SK-N-SH (cell line): ENCODE results near the gene ATP2A2. TPM values are rescaled to one million over a fixed set of nuclear protein-coding genes. Genes with fewer than 3 reads are reported as not detected.

ENCODE experiments used
- CTCF ChIA-PET: fragments of 300-600, 350-600 bp; formaldehyde crosslinking; extraction: SDS; loops from one replicate; lab custom pipeline; 2021; lab: Yijun Ruan, JAX
- POLR2A ChIA-PET: fragments of 350-600 bp; sonication (Branson Sonifier 250); formaldehyde crosslinking; extraction: SDS; loops from one replicate; lab custom pipeline; 2020; ENCODE audit warnings: antibody characterized with exemption, inconsistent platforms; lab: Yijun Ruan, JAX
- DNase-seq: peaks from one replicate; pipeline ENCODE4 v3.0.0; 2012
- H2AFZ ChIP-seq: fragments of 200-600 bp; sonication (generic); 2 replicates; pipeline ENCODE4 v1.8.1; 2016; ENCODE audit warnings: antibody characterized with exemption, mild to moderate bottlenecking, low read depth
- H3F3A ChIP-seq: fragments of 200-600 bp; sonication (generic); replicated peaks from 2 replicates; pipeline ENCODE3; 2016; ENCODE audit warnings: antibody characterized with exemption, mild to moderate bottlenecking; ENCODE audit not compliant: insufficient read depth
- H3K27ac ChIP-seq, 2 experiments: fragments of 200-500 bp in 1 of 2; fragments of 200-600 bp in 1 of 2; sonication (Bioruptor generic) in 1 of 2; sonication (generic), shearing (Covaris generic) in 1 of 2; 2 replicates each; pipeline versions ENCODE4 v1.5.1 to v1.6.1; 2014 to 2016; ENCODE audit warnings: low read depth in 2 of 2, inconsistent platforms in 1 of 2, low read length in 1 of 2, mild to moderate bottlenecking in 1 of 2, mixed read lengths in 1 of 2
- H3K27me3 ChIP-seq: fragments of 200-600 bp; sonication (generic), shearing (Covaris generic); 2 replicates; pipeline ENCODE4 v1.6.1; 2016; ENCODE audit warnings: mixed run types; ENCODE audit not compliant: insufficient read depth
- H3K36me3 ChIP-seq, 2 experiments: fragments of 200-500 bp in 1 of 2; fragments of 200-600 bp in 1 of 2; sonication (Bioruptor generic) in 1 of 2; sonication (generic) in 1 of 2; replicated peaks in 1 of 2; 2 replicates each; pipeline versions ENCODE3 to v1.5.1; 2014 to 2016; ENCODE audit warnings: low read length in 1 of 2, mild to moderate bottlenecking in 1 of 2; ENCODE audit not compliant: insufficient read depth in 2 of 2, control insufficient read depth in 1 of 2
- H3K4me1 ChIP-seq, 2 experiments: fragments of 200-500 bp in 1 of 2; fragments of 200-600 bp in 1 of 2; sonication (Bioruptor generic) in 1 of 2; sonication (generic), shearing (Covaris generic) in 1 of 2; 2 replicates each; pipeline versions ENCODE4 v1.5.1 to v1.6.1; 2014 to 2016; ENCODE audit warnings: low read depth in 1 of 2, low read length in 1 of 2, mixed run types in 1 of 2; ENCODE audit not compliant: insufficient read depth in 2 of 2, control insufficient read depth in 1 of 2
- H3K4me2 ChIP-seq: fragments of 200-600 bp; sonication (generic), shearing (Covaris generic); 2 replicates; pipeline ENCODE4 v1.6.1; 2017; ENCODE audit warnings: mixed run types
- H3K4me3 ChIP-seq, 2 experiments: fragments of 200-500 bp in 1 of 2; fragments of 200-600 bp in 1 of 2; sonication (Bioruptor generic) in 1 of 2; sonication (generic), shearing (Covaris generic) in 1 of 2; 2 replicates each; pipeline versions ENCODE4 v1.5.1 to v1.8.1; 2014 to 2016; ENCODE audit warnings: low read depth in 2 of 2, inconsistent platforms in 1 of 2, low read length in 1 of 2, mild to moderate bottlenecking in 1 of 2, mixed read lengths in 1 of 2, moderate library complexity in 1 of 2
- H3K79me2 ChIP-seq: fragments of 200-600 bp; sonication (generic); 2 replicates; pipeline ENCODE4 v1.8.1; 2017; ENCODE audit warnings: mild to moderate bottlenecking; ENCODE audit not compliant: insufficient read depth
- H3K9ac ChIP-seq: fragments of 200-600 bp; sonication (generic); 2 replicates; pipeline ENCODE4 v1.6.1; 2017; ENCODE audit warnings: mixed run types
- H3K9me2 ChIP-seq: fragments of 200-600 bp; sonication (generic); 2 replicates; pipeline ENCODE4 v1.6.1; 2017; ENCODE audit warnings: mixed run types
- H3K9me3 ChIP-seq: fragments of 200-600 bp; sonication (generic); 2 replicates; pipeline ENCODE4 v1.6.1; 2017; ENCODE audit warnings: mixed run types, mild to moderate bottlenecking, moderate library complexity
- H4K20me1 ChIP-seq: fragments of 200-600 bp; sonication (generic); 2 replicates; pipeline ENCODE4 v1.6.1; 2017; ENCODE audit warnings: mild to moderate bottlenecking, mixed run types; ENCODE audit not compliant: insufficient read depth
- CTCF ChIP-seq: fragments of 200-600 bp; sonication (generic); IDR thresholded peaks from 2 replicates; pipeline ENCODE4 v1.6.1; 2017; ENCODE audit warnings: antibody characterized with exemption, mild to moderate bottlenecking, moderate library complexity
- EP300 ChIP-seq, 2 experiments: IDR thresholded peaks; 2 replicates each; pipeline versions ENCODE4 v1.4.0 to v1.6.1; 2012; ENCODE audit warnings: borderline replicate concordance in 1 of 2, low read depth in 1 of 2, low read length in 1 of 2
- FOXM1 ChIP-seq: IDR thresholded peaks from 2 replicates; pipeline ENCODE4 v1.4.0; 2012; ENCODE audit warnings: low read depth, mild to moderate bottlenecking
- IRF3 ChIP-seq: fragments of 150-350 bp; IDR thresholded peaks from 2 replicates; pipeline ENCODE4 v1.6.1; 2016; ENCODE audit warnings: mild to moderate bottlenecking, low read depth, low read length
- JUND ChIP-seq: IDR thresholded peaks from 2 replicates; pipeline ENCODE4 v1.4.0; 2012
- MAX ChIP-seq: IDR thresholded peaks from 2 replicates; pipeline ENCODE4 v1.4.0; 2012; ENCODE audit warnings: low read depth
- MXI1 ChIP-seq: IDR thresholded peaks from 2 replicates; pipeline ENCODE4 v1.6.1; 2012; ENCODE audit warnings: mild to moderate bottlenecking, low read depth, low read length, improper control_type of control experiment
- NRF1 ChIP-seq: IDR thresholded peaks from 2 replicates; pipeline ENCODE4 v1.6.1; 2012; ENCODE audit warnings: low read depth, mild to moderate bottlenecking, low read length
- REST ChIP-seq: IDR thresholded peaks from 2 replicates; pipeline ENCODE4 v1.6.1; 2012; ENCODE audit warnings: mild to moderate bottlenecking, low read depth, low read length, moderate library complexity
- SIN3A ChIP-seq: IDR thresholded peaks from 2 replicates; pipeline ENCODE4 v1.6.1; 2012; ENCODE audit warnings: low read depth, mild to moderate bottlenecking, low read length, moderate library complexity, borderline replicate concordance
- TCF12 ChIP-seq: IDR thresholded peaks from 2 replicates; pipeline ENCODE4 v1.4.0; 2012
- TEAD4 ChIP-seq: IDR thresholded peaks from 2 replicates; pipeline ENCODE4 v1.4.0; 2012; ENCODE audit warnings: mild to moderate bottlenecking, borderline replicate concordance; ENCODE audit not compliant: insufficient read depth
- USF2 ChIP-seq: fragments of 150-350 bp; IDR thresholded peaks from 2 replicates; pipeline ENCODE4 v1.6.1; 2017; ENCODE audit warnings: antibody characterized with exemption, low read length, low read depth, borderline replicate concordance
- YY1 ChIP-seq: IDR thresholded peaks from 2 replicates; pipeline ENCODE4 v1.4.0; 2012; ENCODE audit warnings: low read depth, mild to moderate bottlenecking
- WGBS: methylation state at CpG from one replicate; pipeline ENCODE4 v1.1.6; 2017; ENCODE audit warnings: low lambda C conversion rate; 5-methylcytosine and 5-hydroxymethylcytosine counted together
- polyA plus RNA-seq, 3 experiments: library from polyadenylated mRNA; depleted of rRNA; stranded (reverse); fragments of >200 nt; gene quantifications; 2 replicates each; pipeline ENCODE4 v1.2.3, GENCODE V29; 2012

Gene ATP2A2
- polyA plus RNA-seq, 1 of the 3 experiments (the other 2 are of a cell fraction) = 120 TPM

GRCh38 chr12:110373425-110373824 is 92.4 kb downstream of the ATP2A2 start:
- no peaks in the 10 kb centered on the region for H4K20me1 ChIP-seq
- H3F3A ChIP-seq = no peaks in the 10 kb centered on the region
- peak overlapping the region in 1 of 2 experiments; percentile 4; a peak in 1 of 4 replicates for H3K27ac ChIP-seq
- CTCF ChIA-PET = interaction anchor here (0.8 to 1.8 kb wide), 5 partner anchors 12 to 58 kb away, joined by 3 to 5 read pairs (median 3); no protein-coding TSS in a partner anchor
- H3K9me2 ChIP-seq = no peaks in the 10 kb centered on the region
- WGBS = 96% methylated on average over 2 of the region's 2 CpGs
- no peak overlapping the region for H2AFZ ChIP-seq
- H3K36me3 ChIP-seq = peaks cover 32 to 65% of the 10 kb centered on the region in 2 experiments
- no peak overlapping the region for H3K4me2 ChIP-seq
- H3K9ac ChIP-seq = no peak overlapping the region
- no peaks in the 10 kb centered on the region for H3K79me2 ChIP-seq
- no peaks in the 10 kb centered on the region for H3K27me3 ChIP-seq
- POLR2A ChIA-PET = no interaction called here
- no peak overlapping the region for H3K4me3 ChIP-seq
- no peak for DNase-seq
- peaks cover 0 to 13% of the 10 kb centered on the region in 2 experiments; a peak in 1 of 4 replicates for H3K4me1 ChIP-seq
- H3K9me3 ChIP-seq = no peaks in the 10 kb centered on the region
- TF ChIP-seq NRF1 (no peak), MXI1 (no peak), USF2 (no peak), TCF12 (no peak)

- Histone ChIP-seq H3K9me3 (no peaks in the 10 kb centered on the region), H3F3A (peaks cover 3% of the 10 kb centered on the region), H3K9me2 (no peaks in the 10 kb centered on the region), H3K36me3 (peaks cover 39 to 69% of the 10 kb centered on the region in 2 experiments), H2AFZ (no peak overlapping the region), H3K9ac (no peak overlapping the region), H3K27me3 (no peaks in the 10 kb centered on the region), H4K20me1 (no peaks in the 10 kb centered on the region), H3K4me1 (peaks cover 0 to 13% of the 10 kb centered on the region in 2 experiments; a peak in 1 of 4 replicates), H3K27ac (peak overlapping the region in 1 of 2 experiments; percentile 4; a peak in 1 of 4 replicates), H3K4me3 (no peak overlapping the region), H3K79me2 (no peaks in the 10 kb centered on the region), H3K4me2 (no peak overlapping the region)
- TF ChIP-seq MAX (no peak), USF2 (no peak), EP300 (IDR thresholded peaks at IDR 0.05; ENCODE audit: borderline replicate concordance in 1 of 2, low read depth in 1 of 2, low read length in 1 of 2) (no peak), NRF1 (no peak), FOXM1 (no peak), CTCF (no peak), IRF3 (no peak), TCF12 (no peak), TEAD4 (no peak), SIN3A (no peak), JUND (no peak), YY1 (no peak), REST (no peak)
- CTCF ChIA-PET = interaction anchor here (1.2 to 1.3 kb wide), 2 partner anchors 9 to 38 kb away, joined by 3 to 4 read pairs; no protein-coding TSS in a partner anchor
- no peak for DNase-seq
- 96% methylated on average over 8 of the region's 13 CpGs for WGBS
- POLR2A ChIA-PET = no interaction called here
Observed at GRCh38 chr12:110373962-110374611, 93.0 kb downstream of the ATP2A2 start.
